GM23248 (cell line): ENCODE measurements around the gene ZNF76. TPM values are rescaled to one million over a fixed set of nuclear protein-coding genes. Genes with fewer than 3 reads are reported as not detected.
A peak's percentile ranks its signal among the peaks of the same experiment; 100 is the strongest.

Source experiments
- DNase-seq: peaks from one replicate; pipeline ENCODE4 v3.0.0-alpha.2; 2015
- H2AFZ ChIP-seq: fragments of 200-600 bp; sonication (generic); 2 replicates; pipeline ENCODE4 v1.6.1; 2016; ENCODE audit warnings: antibody characterized with exemption
- H3F3A ChIP-seq: fragments of 200-600 bp; sonication (generic); 2 replicates; pipeline ENCODE4 v1.6.1; 2016; ENCODE audit warnings: mild to moderate bottlenecking, antibody characterized with exemption, mixed run types; ENCODE audit not compliant: insufficient read depth
- H3K27ac ChIP-seq: fragments of 200-600 bp; sonication (generic); 2 replicates; pipeline ENCODE4 v1.5.1; 2016; ENCODE audit warnings: mild to moderate bottlenecking
- H3K27me3 ChIP-seq: fragments of 200-600 bp; sonication (generic); replicated peaks from 2 replicates; pipeline ENCODE4 v1.6.1; 2016; ENCODE audit warnings: mild to moderate bottlenecking; ENCODE audit not compliant: insufficient read depth
- H3K36me3 ChIP-seq: fragments of 200-600 bp; sonication (generic); 2 replicates; pipeline ENCODE4 v1.6.1; 2016; ENCODE audit warnings: low read depth, mild to moderate bottlenecking
- H3K4me1 ChIP-seq: fragments of 200-600 bp; sonication (generic); 2 replicates; pipeline ENCODE4 v1.6.1; 2016; ENCODE audit warnings: mild to moderate bottlenecking; ENCODE audit not compliant: insufficient read depth
- H3K4me2 ChIP-seq: fragments of 200-600 bp; sonication (generic); one replicate; pipeline ENCODE4 v1.6.1; 2016; ENCODE audit warnings: mild to moderate bottlenecking; ENCODE audit not compliant: unreplicated experiment
- H3K4me3 ChIP-seq: fragments of 200-600 bp; sonication (generic); 2 replicates; pipeline ENCODE4 v1.5.1; 2016; ENCODE audit warnings: mild to moderate bottlenecking
- H3K79me2 ChIP-seq: fragments of 200-600 bp; sonication (generic); 2 replicates; pipeline ENCODE4 v1.6.1; 2016; ENCODE audit warnings: mild to moderate bottlenecking; ENCODE audit not compliant: insufficient read depth
- H3K9ac ChIP-seq: fragments of 200-600 bp; sonication (generic); 2 replicates; pipeline ENCODE4 v1.6.1; 2016; ENCODE audit warnings: mild to moderate bottlenecking
- H3K9me2 ChIP-seq: fragments of 200-600 bp; sonication (generic); 2 replicates; pipeline ENCODE4 v1.6.1; 2016; ENCODE audit warnings: mixed run types, mild to moderate bottlenecking, moderate library complexity; ENCODE audit not compliant: insufficient read depth
- H3K9me3 ChIP-seq: fragments of 200-600 bp; sonication (generic); one replicate; pipeline ENCODE4 v1.6.1; 2017; ENCODE audit warnings: low read depth
- H4K20me1 ChIP-seq: fragments of 200-600 bp; sonication (generic); 2 replicates; pipeline ENCODE4 v1.6.0; 2016; ENCODE audit not compliant: insufficient read depth
- EZH2 ChIP-seq: fragments of 200-600 bp; sonication (generic); IDR thresholded peaks from 2 replicates; pipeline ENCODE4 v1.6.1; 2018; ENCODE audit warnings: antibody characterized with exemption, mild to moderate bottlenecking; ENCODE audit not compliant: insufficient read depth, poor library complexity, severe bottlenecking
- EZH2phosphoT487 ChIP-seq: fragments of 200-600 bp; sonication (generic); IDR thresholded peaks from 2 replicates; pipeline ENCODE4 v1.6.1; 2018; ENCODE audit warnings: antibody characterized with exemption, moderate library complexity, mild to moderate bottlenecking, low read depth; ENCODE audit not compliant: insufficient read depth
- WGBS, 2 experiments: methylation state at CpG; one replicate each; pipeline ENCODE4 v1.1.6; 2015 to 2017; ENCODE audit warnings: low lambda C conversion rate in 2 of 2, low coverage in 1 of 2; ENCODE audit errors: missing lambda C conversion rate in 2 of 2; 5-methylcytosine and 5-hydroxymethylcytosine counted together
- in situ Hi-C: fragments of 300-500 bp; cut with MboI; formaldehyde crosslinking; loops from 2 replicates; pipeline ENCODE4 v1.15.0; 2020
- polyA plus RNA-seq: library from polyadenylated mRNA; unstranded; fragments of >200 nt; fragmentation: Nextera tagmentation; extraction: Ambion mirVana; gene quantifications from 2 replicates; pipeline ENCODE4 v1.2.1, GENCODE V29; 2016
- total RNA-seq: library from RNA; depleted of rRNA; stranded (reverse); fragments of >200 nt; shearing (Covaris generic); gene quantifications from 2 replicates; pipeline ENCODE4 v1.2.3, GENCODE V29; 2014; rRNA removed

Gene ZNF76
- total and polyA plus RNA-seq, 2 experiments from 2014 or later, result 14.3 to 15.9 TPM

DNA sequence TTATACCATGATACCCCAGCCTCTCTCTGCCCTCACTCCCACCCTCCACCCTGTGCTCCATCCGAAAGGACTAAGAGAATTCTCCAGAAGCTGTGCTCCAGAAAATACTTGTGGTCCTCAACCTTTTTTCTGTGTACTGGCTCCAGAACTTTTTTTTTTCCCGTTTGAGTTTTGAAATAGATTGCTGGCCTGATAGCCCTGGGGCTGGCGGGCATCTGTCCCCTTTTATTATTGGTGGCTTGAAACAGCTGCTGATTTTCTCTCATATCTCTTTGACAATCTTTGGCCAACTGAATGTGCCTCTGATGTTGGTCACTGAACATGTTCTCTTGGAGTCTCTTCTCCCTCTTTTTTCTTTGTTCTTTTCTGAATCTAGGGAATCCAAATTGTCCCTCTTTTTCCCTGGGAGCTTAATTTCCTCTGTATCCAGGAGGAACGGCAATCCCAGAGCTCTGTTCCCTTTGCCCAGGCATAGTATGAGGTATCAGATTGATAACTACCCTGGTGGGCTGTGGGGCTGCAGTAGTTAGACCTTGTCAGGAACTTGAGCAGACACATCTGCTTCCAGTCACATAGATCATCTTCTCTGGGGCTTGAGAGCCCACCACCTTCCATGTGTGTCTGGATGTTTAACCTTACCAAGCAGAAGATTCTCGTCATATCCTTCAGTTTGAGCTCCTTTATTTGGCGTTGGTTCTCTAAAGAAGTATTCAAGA lies 84.5 kb downstream of the ZNF76 start:
- Histone ChIP-seq H2AFZ (no peak overlapping the region), H3K79me2 (peaks cover 66% of the 10 kb centered on the region), H3K36me3 (peaks cover 17% of the 10 kb centered on the region; the same call in 1 of the 2 replicates), H3K4me3 (peak overlapping the region; percentile 97), H3K9me2 (no peaks in the 10 kb centered on the region), H3K27me3 (no peaks in the 10 kb centered on the region), H3F3A (no peaks in the 10 kb centered on the region), H3K9me3 (no peaks in the 10 kb centered on the region), H4K20me1 (no peaks in the 10 kb centered on the region), H3K9ac (peak overlapping the region; percentile 93), H3K4me2 (peak overlapping the region; percentile 98), H3K27ac (peak overlapping the region; percentile 64), H3K4me1 (peaks cover 13% of the 10 kb centered on the region; the same call in 1 of the 2 replicates)
- in situ Hi-C loops, result loop anchor here (5.0 kb wide), 1 partner anchor 103 kb away; no protein-coding TSS in a partner anchor
- no peak for DNase-seq
- WGBS, 2 experiments, result 59 to 75% methylated on average over 5 to 6 of the region's 6 CpGs
- TF ChIP-seq EZH2 (no peak), EZH2phosphoT487 (no peak)

Other genes with a start within 250 kb of the ZNF76 start
- not detected in 2 replicates for gene TCP11, start 118.4 kb upstream of the ZNF76 start, total RNA-seq
- gene TCP11, start 118.4 kb upstream of the ZNF76 start, polyA plus RNA-seq, result not detected in 2 replicates
- gene SCUBE3, start 45.8 kb upstream of the ZNF76 start, total RNA-seq, result 31.5 and 31.6 TPM in 2 replicates
- 21.6 and 24.0 TPM in 2 replicates for gene SCUBE3, start 45.8 kb upstream of the ZNF76 start, polyA plus RNA-seq
- 2.6 and 4.9 TPM in 2 replicates for gene DEF6, start 38.1 kb downstream of the ZNF76 start, total RNA-seq
- 1.3 and 1.7 TPM in 2 replicates for gene DEF6, start 38.1 kb downstream of the ZNF76 start, polyA plus RNA-seq
- gene PPARD, start 82.8 kb downstream of the ZNF76 start, total RNA-seq, result 13.3 and 15.9 TPM in 2 replicates
- gene PPARD, start 82.8 kb downstream of the ZNF76 start, polyA plus RNA-seq, result 21.7 and 22.3 TPM in 2 replicates
- gene FANCE, start 192.6 kb downstream of the ZNF76 start, total RNA-seq, result 9.7 and 14.7 TPM in 2 replicates
- gene FANCE, start 192.6 kb downstream of the ZNF76 start, polyA plus RNA-seq, result 3.7 and 4.3 TPM in 2 replicates
- 852 and 915 TPM in 2 replicates for gene RPL10A, start 208.7 kb downstream of the ZNF76 start, total RNA-seq
- 346 and 366 TPM in 2 replicates for gene RPL10A, start 208.7 kb downstream of the ZNF76 start, polyA plus RNA-seq
- gene TEAD3, start 237.3 kb downstream of the ZNF76 start, total RNA-seq, result 10.5 and 12.0 TPM in 2 replicates
- 6.9 TPM in 2 replicates for gene TEAD3, start 237.3 kb downstream of the ZNF76 start, polyA plus RNA-seq